NCI-H1436 (cell line): ENCODE measurements around the gene CBY1.

Experiments
- DNase-seq: peaks from one replicate; lab custom pipeline; 2025; lab: John Stamatoyannopoulos, UW

The CBY1 gene

GRCh38 chr22:38649841-38650522 lies 6.5 kb upstream of the CBY1 start:
- no peak for DNase-seq

GRCh38 chr22:38652859-38653258 lies 3.6 kb upstream of the CBY1 start:
- DNase-seq = no peak

- DNase-seq = no peak
These were observed 2.7 kb upstream of the CBY1 start for GRCh38 chr22:38653741-38654140.

GRCh38 chr22:38655519-38656255 lies 751 bp upstream of the CBY1 start:
- DNase-seq = no peak

GRCh38 chr22:38657045-38657909 lies 839 bp downstream of the CBY1 start:
- no peak for DNase-seq

- DNase-seq = no peak
These were observed 18.4 kb downstream of the CBY1 start for GRCh38 chr22:38674888-38675287.

- no peak for DNase-seq
These were observed 19.4 kb downstream of the CBY1 start for GRCh38 chr22:38675833-38676232.

- DNase-seq = peak; percentile 67
These were observed 25.3 kb downstream of the CBY1 start, which contains the start of gene TOMM22 for GRCh38 chr22:38681582-38682335. TOMM22 (plus strand) TSS chr22:38681957; CDS start chr22:38681979, 22 bp downstream.

GRCh38 chr22:38684895-38685294 lies 28.5 kb downstream of the CBY1 start:
- no peak for DNase-seq

- DNase-seq = no peak
These were observed 29.3 kb downstream of the CBY1 start for GRCh38 chr22:38685761-38686160.

- no peak for DNase-seq
These were observed 33.2 kb downstream of the CBY1 start for GRCh38 chr22:38689651-38690050.

GRCh38 chr22:38694049-38694448 lies 37.6 kb downstream of the CBY1 start:
- no peak for DNase-seq

- no peak for DNase-seq
These were observed 38.5 kb downstream of the CBY1 start for GRCh38 chr22:38694940-38695339.

- no peak for DNase-seq
These were observed 40.4 kb downstream of the CBY1 start for GRCh38 chr22:38696606-38697424.

- no peak for DNase-seq
These were observed 41.1 kb downstream of the CBY1 start for GRCh38 chr22:38697425-38698089.

- no peak for DNase-seq
These were observed 42.1 kb downstream of the CBY1 start for GRCh38 chr22:38698407-38699094.

- DNase-seq = no peak
These were observed 42.7 kb downstream of the CBY1 start for GRCh38 chr22:38699143-38699542.

- DNase-seq = no peak
These were observed 43.3 kb downstream of the CBY1 start for GRCh38 chr22:38699784-38700183.

GRCh38 chr22:38700270-38700788 lies 43.9 kb downstream of the CBY1 start:
- DNase-seq = peak; percentile 47
